Measurements from ENCODE around the gene ZBED5. TPM values are rescaled to one million over a fixed set of nuclear protein-coding genes. Genes with fewer than 3 reads are reported as not detected.
A peak's percentile ranks its signal among the peaks of the same experiment; 100 is the strongest.

ZBED5 gene
- total RNA-seq, 4 donors from 2014 or later: 24.6 to 82.7 (median 61.0) TPM

DNA sequence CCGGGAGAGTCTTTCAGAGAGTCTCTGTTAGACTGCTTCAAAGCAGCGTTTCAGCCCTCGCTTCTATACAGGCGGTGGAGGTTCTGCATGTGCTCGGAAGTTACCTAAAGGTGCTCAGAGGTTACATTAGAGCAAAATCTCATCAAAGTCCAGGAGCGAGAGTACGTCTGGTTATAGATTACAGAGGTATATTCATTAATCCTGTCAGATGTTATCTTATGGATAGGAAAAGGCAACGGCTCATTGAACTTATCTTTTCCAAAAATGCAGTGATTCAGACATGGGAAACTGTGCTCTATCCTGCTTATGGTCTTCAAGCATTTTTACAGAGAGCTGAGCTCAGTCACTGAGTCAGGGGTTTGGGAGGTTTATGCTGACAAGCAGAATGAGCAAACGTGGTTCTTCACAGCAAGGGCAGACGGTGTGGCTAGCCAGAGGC lies 9.1 kb upstream of the ZBED5 start:
- DNase-seq: peak in 1 of 2 donors; percentile 34
- TF ChIP-seq, protein P1, sequence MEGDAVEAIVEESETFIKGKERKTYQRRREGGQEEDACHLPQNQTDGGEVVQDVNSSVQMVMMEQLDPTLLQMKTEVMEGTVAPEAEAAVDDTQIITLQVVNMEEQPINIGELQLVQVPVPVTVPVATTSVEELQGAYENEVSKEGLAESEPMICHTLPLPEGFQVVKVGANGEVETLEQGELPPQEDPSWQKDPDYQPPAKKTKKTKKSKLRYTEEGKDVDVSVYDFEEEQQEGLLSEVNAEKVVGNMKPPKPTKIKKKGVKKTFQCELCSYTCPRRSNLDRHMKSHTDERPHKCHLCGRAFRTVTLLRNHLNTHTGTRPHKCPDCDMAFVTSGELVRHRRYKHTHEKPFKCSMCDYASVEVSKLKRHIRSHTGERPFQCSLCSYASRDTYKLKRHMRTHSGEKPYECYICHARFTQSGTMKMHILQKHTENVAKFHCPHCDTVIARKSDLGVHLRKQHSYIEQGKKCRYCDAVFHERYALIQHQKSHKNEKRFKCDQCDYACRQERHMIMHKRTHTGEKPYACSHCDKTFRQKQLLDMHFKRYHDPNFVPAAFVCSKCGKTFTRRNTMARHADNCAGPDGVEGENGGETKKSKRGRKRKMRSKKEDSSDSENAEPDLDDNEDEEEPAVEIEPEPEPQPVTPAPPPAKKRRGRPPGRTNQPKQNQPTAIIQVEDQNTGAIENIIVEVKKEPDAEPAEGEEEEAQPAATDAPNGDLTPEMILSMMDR (IDR thresholded peaks at IDR 0.05): no peak
- no peak for TF ChIP-seq POLR2A (IDR thresholded peaks at IDR 0.05)
- intact Hi-C loops (cut with DNase I; ENCODE audit: low total_unique reads): no loop called here
- H3K4me3 ChIP-seq: no peak overlapping the region
- H3K27ac ChIP-seq: peak overlapping the region; percentile 25 to 58
- H3K9me3 ChIP-seq: peaks cover 0 to 2% of the 10 kb centered on the region in 2 donors
- H3K4me1 ChIP-seq: no peaks in the 10 kb centered on the region
- H3K27me3 ChIP-seq: no peaks in the 10 kb centered on the region
- no peaks in the 10 kb centered on the region for H3K36me3 ChIP-seq

DNA sequence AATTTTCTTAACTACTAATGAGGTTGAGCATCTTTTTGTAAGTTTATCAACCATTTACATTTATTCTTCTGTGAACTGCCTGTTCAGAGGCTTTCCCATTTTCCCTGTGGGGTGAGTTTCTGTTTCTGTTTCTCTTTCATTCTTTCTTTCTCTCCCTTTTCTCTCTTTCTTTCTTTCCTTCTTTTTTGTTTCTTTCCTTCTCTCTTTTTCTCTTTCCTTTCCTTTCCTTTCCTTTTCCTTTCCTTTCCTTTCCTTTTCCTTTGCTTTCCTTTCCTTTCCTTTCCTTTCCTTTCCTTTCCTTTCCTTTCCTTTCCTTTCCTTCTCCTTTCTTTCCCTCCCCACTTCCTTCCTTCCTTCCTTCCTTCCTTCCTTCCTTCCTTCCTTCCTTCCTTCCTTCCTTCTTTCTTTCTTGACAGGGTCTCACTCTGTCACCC lies 8.0 kb upstream of the ZBED5 start:
- Histone ChIP-seq H3K4me1 (no peaks in the 10 kb centered on the region), H3K27me3 (no peaks in the 10 kb centered on the region), H3K27ac (no peak overlapping the region), H3K36me3 (no peaks in the 10 kb centered on the region), H3K9me3 (no peaks in the 10 kb centered on the region), H3K4me3 (no peak overlapping the region)
- intact Hi-C loops (cut with DNase I; ENCODE audit: low total_unique reads): no loop called here
- DNase-seq: no peak
- no peak for TF ChIP-seq POLR2A (IDR thresholded peaks at IDR 0.05)
- TF ChIP-seq, protein P1 (IDR thresholded peaks at IDR 0.05): no peak

DNA sequence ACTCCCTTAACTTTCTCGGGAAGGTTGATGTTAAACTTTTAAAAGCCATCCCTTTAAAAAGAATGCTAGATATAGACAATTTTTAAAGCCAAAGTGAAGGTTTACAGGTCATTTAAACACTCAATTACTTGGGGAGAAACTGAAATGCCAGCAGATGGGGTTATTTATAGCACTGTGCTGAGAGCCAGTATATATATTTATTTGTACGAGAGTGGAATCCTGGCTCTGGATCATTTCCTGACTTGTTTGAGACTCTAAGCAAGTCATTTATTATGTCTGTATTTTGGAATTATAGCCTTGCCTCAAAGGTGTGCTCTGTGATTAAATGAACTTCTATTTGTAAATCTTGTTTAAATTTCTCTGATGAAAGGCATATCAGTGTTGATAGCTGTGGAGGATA lies 6.8 kb upstream of the ZBED5 start:
- intact Hi-C loops (cut with DNase I; ENCODE audit: low total_unique reads): no loop called here
- Histone ChIP-seq H3K4me3 (no peak overlapping the region), H3K27ac (peak overlapping the region; percentile 17 to 25), H3K27me3 (no peaks in the 10 kb centered on the region), H3K4me1 (no peaks in the 10 kb centered on the region), H3K9me3 (no peaks in the 10 kb centered on the region), H3K36me3 (no peaks in the 10 kb centered on the region)
- no peak for DNase-seq
- TF ChIP-seq POLR2A (IDR thresholded peaks at IDR 0.05): no peak
- TF ChIP-seq, protein P1 (IDR thresholded peaks at IDR 0.05): no peak

DNA sequence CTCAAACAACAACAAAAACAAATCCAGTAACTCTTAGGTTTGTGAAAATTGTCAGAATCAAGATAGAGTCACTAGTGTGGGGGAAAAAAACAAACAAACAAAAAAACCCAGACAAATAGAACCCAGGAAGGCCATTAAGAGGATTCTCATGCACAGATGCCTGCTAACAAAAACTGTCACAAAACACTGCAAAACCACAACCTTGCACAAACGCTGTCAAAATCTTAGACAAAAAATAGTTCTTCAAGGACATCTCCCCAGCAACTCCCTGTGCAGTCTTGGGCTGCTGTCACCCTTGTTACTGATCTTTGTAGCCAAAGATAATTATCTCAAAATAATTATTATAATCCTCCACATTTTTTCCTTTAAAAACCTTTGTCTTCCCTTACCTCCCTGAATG lies 4.6 kb upstream of the ZBED5 start:
- Histone ChIP-seq H3K9me3 (no peaks in the 10 kb centered on the region), H3K36me3 (no peaks in the 10 kb centered on the region), H3K27ac (peak overlapping the region; percentile 2 to 4), H3K4me1 (no peaks in the 10 kb centered on the region), H3K4me3 (no peak overlapping the region), H3K27me3 (no peaks in the 10 kb centered on the region)
- intact Hi-C loops (cut with DNase I; ENCODE audit: low total_unique reads): no loop called here
- DNase-seq: no peak
- TF ChIP-seq, protein P1 (IDR thresholded peaks at IDR 0.05): no peak
- TF ChIP-seq POLR2A (IDR thresholded peaks at IDR 0.05): no peak

DNA sequence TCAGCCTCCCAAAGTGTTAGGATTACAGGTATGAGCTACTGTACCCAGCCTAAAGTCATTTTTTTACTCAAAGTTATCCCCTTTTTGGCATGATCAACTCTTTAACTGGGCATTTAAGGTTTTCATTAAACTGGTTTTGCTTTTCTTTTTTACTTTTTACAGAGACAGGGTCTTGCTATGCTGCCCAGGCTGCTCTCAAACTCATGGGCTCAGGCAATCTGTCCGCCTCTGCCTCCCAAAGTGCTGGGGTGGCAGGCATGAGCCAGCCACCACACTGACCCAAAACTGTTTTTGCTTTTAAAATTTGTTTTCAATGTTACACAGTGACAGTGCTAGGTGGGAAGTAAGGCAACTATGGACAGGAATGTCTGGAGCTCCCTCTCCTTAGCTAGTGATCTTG lies 3.9 kb upstream of the ZBED5 start:
- no peaks in the 10 kb centered on the region for H3K36me3 ChIP-seq
- H3K4me1 ChIP-seq: no peaks in the 10 kb centered on the region
- H3K4me3 ChIP-seq: no peak overlapping the region
- H3K9me3 ChIP-seq: no peaks in the 10 kb centered on the region
- no peak for TF ChIP-seq POLR2A (IDR thresholded peaks at IDR 0.05)
- TF ChIP-seq, protein P1 (IDR thresholded peaks at IDR 0.05): no peak
- intact Hi-C loops (cut with DNase I; ENCODE audit: low total_unique reads): no loop called here
- H3K27ac ChIP-seq: peak overlapping the region; percentile 2 to 4
- no peaks in the 10 kb centered on the region for H3K27me3 ChIP-seq
- DNase-seq: no peak
